ENCODE measurements around the gene GRIP1. TPM values are rescaled to one million over a fixed set of nuclear protein-coding genes. Genes with fewer than 3 reads are reported as not detected.

GRIP1 gene
- total RNA-seq, 3 donors from 2014 or later (not counting 1 experiment from before 2014, with no cell fraction given), result 1.3 to 3.6 (median 1.7) TPM

DNA sequence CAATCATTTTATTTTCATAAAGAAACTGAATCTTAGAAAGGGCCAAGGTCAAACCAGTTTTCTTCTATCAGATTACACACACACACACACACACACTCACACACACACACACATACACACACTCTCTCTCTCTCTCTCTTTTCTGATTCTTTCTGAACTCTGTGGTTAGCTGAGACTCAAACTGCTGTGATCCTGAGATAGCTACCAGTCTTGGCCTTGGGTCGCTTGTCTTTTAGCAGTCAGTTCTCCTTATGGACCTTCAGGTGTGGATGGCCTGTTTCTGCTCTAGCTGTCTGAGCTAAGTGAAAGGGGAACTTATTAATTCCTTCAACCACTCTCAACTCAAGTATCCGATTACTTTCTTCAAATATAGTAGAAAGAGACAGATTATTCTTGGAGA, 145.1 kb downstream of the GRIP1 start:
- Histone ChIP-seq H3K27ac (ENCODE audit: low read length) (no peak overlapping the region), H3K27me3 (ENCODE audit: control insufficient read depth, insufficient read depth, low read length) (no peaks in the 10 kb centered on the region), H3K4me1 (ENCODE audit: control insufficient read depth, insufficient read depth, low read length) (no peaks in the 10 kb centered on the region), H3K9me3 (ENCODE audit: control insufficient read depth, insufficient read depth, low read length) (no peaks in the 10 kb centered on the region), H3K4me3 (ENCODE audit: low read length) (no peak overlapping the region), H3K36me3 (ENCODE audit: control insufficient read depth, insufficient read depth, low read length) (no peaks in the 10 kb centered on the region)
- H3K4me3 Mint-ChIP-seq, result no peak overlapping the region
- H3K27me3 Mint-ChIP-seq (ENCODE audit: low read depth in 2 of 2), result no peaks in the 10 kb centered on the region
- TF ChIP-seq, protein P1, sequence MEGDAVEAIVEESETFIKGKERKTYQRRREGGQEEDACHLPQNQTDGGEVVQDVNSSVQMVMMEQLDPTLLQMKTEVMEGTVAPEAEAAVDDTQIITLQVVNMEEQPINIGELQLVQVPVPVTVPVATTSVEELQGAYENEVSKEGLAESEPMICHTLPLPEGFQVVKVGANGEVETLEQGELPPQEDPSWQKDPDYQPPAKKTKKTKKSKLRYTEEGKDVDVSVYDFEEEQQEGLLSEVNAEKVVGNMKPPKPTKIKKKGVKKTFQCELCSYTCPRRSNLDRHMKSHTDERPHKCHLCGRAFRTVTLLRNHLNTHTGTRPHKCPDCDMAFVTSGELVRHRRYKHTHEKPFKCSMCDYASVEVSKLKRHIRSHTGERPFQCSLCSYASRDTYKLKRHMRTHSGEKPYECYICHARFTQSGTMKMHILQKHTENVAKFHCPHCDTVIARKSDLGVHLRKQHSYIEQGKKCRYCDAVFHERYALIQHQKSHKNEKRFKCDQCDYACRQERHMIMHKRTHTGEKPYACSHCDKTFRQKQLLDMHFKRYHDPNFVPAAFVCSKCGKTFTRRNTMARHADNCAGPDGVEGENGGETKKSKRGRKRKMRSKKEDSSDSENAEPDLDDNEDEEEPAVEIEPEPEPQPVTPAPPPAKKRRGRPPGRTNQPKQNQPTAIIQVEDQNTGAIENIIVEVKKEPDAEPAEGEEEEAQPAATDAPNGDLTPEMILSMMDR (IDR thresholded peaks at IDR 0.05), result no peak
- ATAC-seq, result no peak
- no peak overlapping the region for H3K27ac Mint-ChIP-seq
- no peak for DNase-seq
- WGBS (ENCODE audit: insufficient coverage), result 50% methylated on average over 1 of the region's 2 CpGs
- H3K9me3 Mint-ChIP-seq, result no peaks in the 10 kb centered on the region
- H3K36me3 Mint-ChIP-seq, result peaks cover 3% of the 10 kb centered on the region
- no peaks in the 10 kb centered on the region for H3K4me1 Mint-ChIP-seq
- intact Hi-C loops (cut with micrococcal nuclease), result no loop called here

DNA sequence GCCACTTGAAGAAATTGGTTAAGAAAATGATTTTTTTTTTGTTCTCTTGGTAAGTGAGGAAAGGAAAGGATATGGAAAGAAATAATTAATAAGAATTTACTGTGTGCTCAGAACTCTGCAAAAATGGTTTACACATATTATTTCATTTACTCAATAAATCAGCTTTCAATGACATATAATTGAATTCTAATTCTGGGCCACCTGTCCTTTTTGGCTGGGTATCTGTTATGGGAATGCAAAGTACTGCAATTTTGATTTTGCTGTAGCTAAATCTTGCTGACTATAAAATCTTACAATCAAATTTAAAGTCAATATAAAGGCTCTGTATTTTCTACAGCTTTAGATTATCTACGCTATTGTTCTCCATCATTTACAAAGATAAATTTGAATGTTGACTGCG, 147.1 kb downstream of the GRIP1 start:
- Histone ChIP-seq H3K27me3 (ENCODE audit: control insufficient read depth, insufficient read depth, low read length) (no peaks in the 10 kb centered on the region), H3K36me3 (ENCODE audit: control insufficient read depth, insufficient read depth, low read length) (no peaks in the 10 kb centered on the region), H3K4me3 (ENCODE audit: low read length) (no peak overlapping the region), H3K27ac (ENCODE audit: low read length) (no peak overlapping the region), H3K9me3 (ENCODE audit: control insufficient read depth, insufficient read depth, low read length) (no peaks in the 10 kb centered on the region), H3K4me1 (ENCODE audit: control insufficient read depth, insufficient read depth, low read length) (no peaks in the 10 kb centered on the region)
- TF ChIP-seq, protein P1 (IDR thresholded peaks at IDR 0.05), result no peak
- peaks cover 0 to 2% of the 10 kb centered on the region in 2 donors for H3K9me3 Mint-ChIP-seq
- no peaks in the 10 kb centered on the region for H3K27me3 Mint-ChIP-seq (ENCODE audit: low read depth in 2 of 2)
- intact Hi-C loops (cut with micrococcal nuclease), result no loop called here
- H3K27ac Mint-ChIP-seq, result no peak overlapping the region
- H3K4me3 Mint-ChIP-seq, result no peak overlapping the region
- no CpG with 5 or more reads among the region's 2 CpGs for WGBS (ENCODE audit: insufficient coverage)
- ATAC-seq, result no peak
- DNase-seq, result no peak
- peaks cover 7% of the 10 kb centered on the region for H3K36me3 Mint-ChIP-seq
- H3K4me1 Mint-ChIP-seq, result no peaks in the 10 kb centered on the region

DNA sequence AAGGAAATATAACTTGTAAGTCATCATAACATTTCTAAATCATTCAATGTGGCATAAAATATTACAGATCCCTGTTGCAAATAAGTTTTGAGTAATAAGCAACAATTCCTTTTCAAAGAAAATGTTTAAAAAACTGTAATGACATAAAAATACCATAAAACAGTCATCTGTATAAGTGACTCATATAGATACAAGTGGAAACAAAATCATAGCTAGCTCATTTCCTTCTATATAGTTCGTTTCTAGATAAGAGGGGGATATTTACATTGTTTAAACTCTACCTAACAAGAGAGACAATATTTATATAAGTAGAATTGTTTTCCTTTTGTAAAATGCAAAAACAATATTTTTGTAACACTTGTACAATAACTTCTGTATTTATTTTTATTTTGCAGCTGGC, 148.9 kb downstream of the GRIP1 start:
- no peaks in the 10 kb centered on the region for H3K4me1 Mint-ChIP-seq

DNA sequence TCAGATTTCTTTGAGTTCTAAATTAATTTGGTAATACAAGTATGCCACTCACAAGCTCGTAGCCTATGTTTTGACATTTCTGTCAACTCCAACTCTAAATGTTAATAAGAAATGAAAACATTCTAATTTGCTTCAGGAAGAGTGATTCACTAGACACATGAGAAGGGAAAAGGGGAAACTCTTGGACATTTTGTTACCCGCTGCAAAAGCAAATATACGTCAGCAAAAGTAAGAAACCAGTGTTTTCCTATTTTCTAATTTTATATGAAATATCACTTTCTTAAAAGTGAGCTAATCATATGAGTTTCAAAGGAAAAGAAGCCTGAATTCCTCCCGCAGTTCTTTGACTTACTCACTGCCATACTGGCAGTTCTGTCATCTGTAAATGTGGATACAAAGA, 162.3 kb downstream of the GRIP1 start:
- Histone ChIP-seq H3K4me3 (ENCODE audit: low read length) (no peak overlapping the region), H3K9me3 (ENCODE audit: control insufficient read depth, insufficient read depth, low read length) (no peaks in the 10 kb centered on the region), H3K27ac (ENCODE audit: low read length) (no peak overlapping the region), H3K4me1 (ENCODE audit: control insufficient read depth, insufficient read depth, low read length) (no peaks in the 10 kb centered on the region), H3K27me3 (ENCODE audit: control insufficient read depth, insufficient read depth, low read length) (no peaks in the 10 kb centered on the region), H3K36me3 (ENCODE audit: control insufficient read depth, insufficient read depth, low read length) (no peaks in the 10 kb centered on the region)
- 50% methylated on average over 1 of the region's 4 CpGs for WGBS (ENCODE audit: insufficient coverage)
- Mint-ChIP-seq H3K4me3 (no peak overlapping the region), H3K4me1 (no peaks in the 10 kb centered on the region), H3K9me3 (peaks cover 0 to 2% of the 10 kb centered on the region in 2 donors), H3K27ac (no peak overlapping the region), H3K27me3 (ENCODE audit: low read depth in 2 of 2) (peaks cover 2 to 6% of the 10 kb centered on the region in 2 donors), H3K36me3 (no peaks in the 10 kb centered on the region)
- intact Hi-C loops (cut with micrococcal nuclease), result no loop called here
- DNase-seq (no peak), ATAC-seq (no peak)
- TF ChIP-seq, protein P1 (IDR thresholded peaks at IDR 0.05), result no peak

More for the DNA sequence above, 148.9 kb downstream of the GRIP1 start:
- Histone ChIP-seq H3K9me3 (ENCODE audit: control insufficient read depth, insufficient read depth, low read length) (no peaks in the 10 kb centered on the region), H3K36me3 (ENCODE audit: control insufficient read depth, insufficient read depth, low read length) (no peaks in the 10 kb centered on the region), H3K27ac (ENCODE audit: low read length) (no peak overlapping the region), H3K27me3 (ENCODE audit: control insufficient read depth, insufficient read depth, low read length) (no peaks in the 10 kb centered on the region), H3K4me1 (ENCODE audit: control insufficient read depth, insufficient read depth, low read length) (no peaks in the 10 kb centered on the region), H3K4me3 (ENCODE audit: low read length) (no peak overlapping the region)
- peaks cover 0 to 2% of the 10 kb centered on the region in 2 donors for H3K9me3 Mint-ChIP-seq
- ATAC-seq, result no peak
- intact Hi-C loops (cut with micrococcal nuclease), result no loop called here
- TF ChIP-seq, protein P1 (IDR thresholded peaks at IDR 0.05), result no peak
- no peak overlapping the region for H3K4me3 Mint-ChIP-seq
- no peaks in the 10 kb centered on the region for H3K27me3 Mint-ChIP-seq (ENCODE audit: low read depth in 2 of 2)
- H3K36me3 Mint-ChIP-seq, result peaks cover 7% of the 10 kb centered on the region
- H3K27ac Mint-ChIP-seq, result no peak overlapping the region
- no CpG with 5 or more reads among the region's 1 CpG for WGBS (ENCODE audit: insufficient coverage)
- no peak for DNase-seq

All from natural killer cell (primary cell).